GM12891 (cell line): ENCODE results near the gene HIGD1B.

Source experiments
- POLR2A ChIP-seq: IDR thresholded peaks from 2 replicates; pipeline ENCODE4 v1.6.1; 2011; ENCODE audit warnings: low read depth, low read length, control low read depth
- POLR2AphosphoS5 ChIP-seq: IDR thresholded peaks from 2 replicates; pipeline ENCODE4 v1.6.1; 2011; ENCODE audit warnings: low read depth, low read length, control low read depth

GRCh38 chr17:44808156-44808555 is 39.5 kb upstream of the HIGD1B start:
- TF ChIP-seq POLR2AphosphoS5 = no peak
- TF ChIP-seq POLR2A = no peak
